Upper lobe of right lung (tissue), 1 donor: ENCODE results near the gene SLC12A6. TPM values are rescaled to one million over a fixed set of nuclear protein-coding genes. Genes with fewer than 3 reads are reported as not detected.
"Not testable (repeated sequence)": the region's sequence is repeated elsewhere in the genome, so short reads cannot be mapped to it uniquely, and the experiment has no call there.

Source experiments
- ATAC-seq: fragments of 200-7000 bp; cut with Tn5 transposase; one replicate; pipeline ENCODE4 v1.9.1; 2020; ENCODE audit warnings: mild to moderate bottlenecking, moderate library complexity
- DNase-seq: peaks from one replicate; pipeline ENCODE4 v3.0.0-alpha.2; 2020
- H3K27ac ChIP-seq: fragments of 200-600 bp; one replicate; pipeline ENCODE4 v1.8.0; 2022
- H3K27me3 ChIP-seq: fragments of 200-600 bp; one replicate; pipeline ENCODE4 v1.8.0; 2022; ENCODE audit warnings: mild to moderate bottlenecking
- H3K36me3 ChIP-seq: fragments of 200-600 bp; one replicate; pipeline ENCODE4 v1.8.0; 2022
- H3K4me1 ChIP-seq: fragments of 200-600 bp; one replicate; pipeline ENCODE4 v1.8.0; 2022
- H3K4me3 ChIP-seq: fragments of 200-600 bp; one replicate; pipeline ENCODE4 v1.8.0; 2022; ENCODE audit warnings: mild to moderate bottlenecking
- H3K9me3 ChIP-seq: fragments of 200-600 bp; one replicate; pipeline ENCODE4 v1.8.0; 2022
- intact Hi-C: fragments of 100-400 bp; cut with DNase I; formaldehyde crosslinking; loops from one replicate; pipeline ENCODE4 v1.11.0; 2022
- long read RNA-seq: library from polyadenylated mRNA; unstranded; transcript quantifications from one replicate; pipeline ENCODE4 v2.0.0, GENCODE V29; 2021
- total RNA-seq: library from RNA; stranded (reverse); fragmentation: NEBNext Ultra II Directional; extraction: Animal tissue kit (Norgen Biotek cat#: 25700); gene quantifications from one replicate; pipeline ENCODE4 v1.2.1, GENCODE V29; 2021
- TF ChIP-seq, protein P1 (sequence below): fragments of 200-600 bp; IDR thresholded peaks from one replicate; pipeline ENCODE4 v1.8.0; 2022; ENCODE audit warnings: antibody characterized with exemption
- donor health status: DM: no; HTN: yes; CAD: no; lungs with severe emphysema.

Gene SLC12A6
- total RNA-seq, result 44.9 TPM
- long read RNA-seq, full-length matches to known transcripts, result 1 of 12 reads
- long read RNA-seq, partial matches to known transcripts, result 5 of 12 reads
- long read RNA-seq, other reads (novel, unspliced or antisense), result 6 of 12 reads

DNA sequence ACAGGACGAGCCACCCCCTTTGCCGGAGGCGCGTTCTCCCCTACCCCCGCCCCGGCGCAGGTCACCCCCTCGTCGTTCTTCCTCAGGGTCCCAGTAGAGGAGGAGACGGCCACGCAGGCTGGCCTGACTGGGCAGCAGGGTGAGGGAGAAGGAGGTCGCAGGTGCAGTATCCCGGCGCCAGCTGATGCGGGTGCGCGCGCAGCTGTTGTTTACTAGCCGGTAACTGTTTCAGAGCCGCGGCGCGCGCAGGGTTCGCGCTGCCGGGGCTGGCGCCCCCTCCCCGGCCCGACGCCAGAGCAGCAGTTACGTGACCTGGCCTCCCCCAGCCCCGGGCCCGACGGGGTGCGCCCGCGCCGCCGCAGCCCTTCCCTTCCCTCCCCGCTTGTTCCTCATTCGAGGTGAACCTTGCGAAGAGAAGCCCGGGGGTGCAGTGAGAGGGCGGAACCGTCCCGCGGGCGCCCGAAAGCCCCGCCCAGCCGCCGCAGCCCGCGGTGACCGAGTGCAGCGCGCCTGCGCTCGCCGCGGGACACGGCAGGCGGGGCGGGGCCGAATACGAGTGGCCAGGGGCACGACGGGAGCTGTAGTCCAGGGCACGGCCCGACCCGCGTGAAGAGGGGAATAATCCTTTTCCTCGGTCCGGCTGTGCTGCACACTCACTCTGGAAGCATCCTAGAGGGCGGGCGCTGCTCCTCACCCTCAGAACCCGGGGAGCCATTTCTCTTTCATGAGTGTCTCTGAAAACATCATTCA lies at the start of gene SLC12A6:
TSS of gene SLC12A6 (minus strand) at position 225 of the 750 bp plus-strand sequence. CDS start 1,101 bp downstream, outside the sequence.
- TF ChIP-seq, protein P1, sequence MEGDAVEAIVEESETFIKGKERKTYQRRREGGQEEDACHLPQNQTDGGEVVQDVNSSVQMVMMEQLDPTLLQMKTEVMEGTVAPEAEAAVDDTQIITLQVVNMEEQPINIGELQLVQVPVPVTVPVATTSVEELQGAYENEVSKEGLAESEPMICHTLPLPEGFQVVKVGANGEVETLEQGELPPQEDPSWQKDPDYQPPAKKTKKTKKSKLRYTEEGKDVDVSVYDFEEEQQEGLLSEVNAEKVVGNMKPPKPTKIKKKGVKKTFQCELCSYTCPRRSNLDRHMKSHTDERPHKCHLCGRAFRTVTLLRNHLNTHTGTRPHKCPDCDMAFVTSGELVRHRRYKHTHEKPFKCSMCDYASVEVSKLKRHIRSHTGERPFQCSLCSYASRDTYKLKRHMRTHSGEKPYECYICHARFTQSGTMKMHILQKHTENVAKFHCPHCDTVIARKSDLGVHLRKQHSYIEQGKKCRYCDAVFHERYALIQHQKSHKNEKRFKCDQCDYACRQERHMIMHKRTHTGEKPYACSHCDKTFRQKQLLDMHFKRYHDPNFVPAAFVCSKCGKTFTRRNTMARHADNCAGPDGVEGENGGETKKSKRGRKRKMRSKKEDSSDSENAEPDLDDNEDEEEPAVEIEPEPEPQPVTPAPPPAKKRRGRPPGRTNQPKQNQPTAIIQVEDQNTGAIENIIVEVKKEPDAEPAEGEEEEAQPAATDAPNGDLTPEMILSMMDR, result no peak
- peak within 1 kb of the TSS; percentile 90 for H3K27ac ChIP-seq
- intact Hi-C loops, result no loop called here
- peaks cover 31% of the 10 kb centered on the region for H3K36me3 ChIP-seq
- DNase-seq (peak; percentile 96), ATAC-seq (peak; percentile 97)
- H3K9me3 ChIP-seq, result no peaks in the 10 kb centered on the region
- H3K4me3 ChIP-seq, result peak within 1 kb of the TSS; percentile 73
- peaks cover 35% of the 10 kb centered on the region for H3K4me1 ChIP-seq
- H3K27me3 ChIP-seq, result no peaks in the 10 kb centered on the region

DNA sequence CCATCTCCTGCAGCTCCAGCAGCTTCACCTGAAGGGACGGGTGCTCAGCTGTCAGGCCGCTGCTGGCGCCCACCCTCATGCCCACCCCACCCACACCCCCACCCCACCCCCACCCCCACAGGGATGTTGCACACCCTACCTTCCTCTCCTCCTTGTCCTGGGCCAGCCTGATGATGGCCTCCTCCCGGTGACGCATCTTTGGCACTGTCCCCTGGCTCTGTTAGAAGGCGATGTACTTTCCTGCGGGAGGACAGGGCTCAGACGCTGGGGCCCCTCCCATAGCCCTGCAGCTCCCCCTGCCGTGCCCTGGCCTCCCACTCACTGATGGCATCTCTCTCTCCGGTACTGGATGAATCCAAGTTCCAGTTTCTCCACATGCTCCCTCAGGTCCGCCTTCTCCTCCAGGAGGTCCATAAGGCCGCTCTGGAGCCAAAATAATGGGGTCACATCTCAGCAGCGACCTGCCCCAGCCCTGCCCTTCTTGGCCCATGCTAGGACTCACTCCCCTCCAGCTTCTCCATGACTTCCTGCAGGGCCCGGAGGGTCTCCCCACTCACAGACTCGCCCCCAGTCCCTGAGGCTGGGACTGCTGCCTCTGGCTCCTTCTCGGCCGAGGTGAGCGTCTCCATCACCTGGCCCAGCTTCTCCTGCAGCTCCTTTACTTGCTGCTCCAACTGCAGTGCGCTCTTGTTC lies 44.4 kb upstream of the SLC12A6 start:
- H3K4me1 ChIP-seq, H3K4me3 ChIP-seq, H3K9me3 ChIP-seq, intact Hi-C loops, H3K36me3 ChIP-seq, H3K27ac ChIP-seq, H3K27me3 ChIP-seq, DNase-seq: not testable (repeated sequence)
- peak; percentile 25 for ATAC-seq

DNA sequence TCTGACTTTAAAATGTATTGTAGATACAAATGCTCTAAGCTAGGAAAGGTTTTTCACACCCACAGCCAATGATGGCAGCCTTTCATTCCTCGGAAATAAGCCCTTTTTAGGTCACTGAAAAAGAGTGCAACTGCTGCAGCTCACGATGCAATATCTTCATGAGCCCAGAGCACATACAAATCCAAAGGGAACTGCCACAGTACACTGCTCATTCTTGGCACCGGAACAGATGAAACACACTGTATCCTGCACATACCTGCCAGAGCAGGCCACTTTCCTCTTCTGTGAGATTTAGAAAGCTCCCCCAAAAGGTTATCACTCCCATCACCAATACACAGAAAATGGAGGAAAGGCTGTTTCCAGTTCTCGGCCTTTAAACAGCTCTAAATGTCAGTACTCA lies 42.9 kb upstream of the SLC12A6 start:
- DNase-seq, ATAC-seq, H3K4me3 ChIP-seq, H3K27me3 ChIP-seq, H3K36me3 ChIP-seq, H3K4me1 ChIP-seq, intact Hi-C loops, H3K9me3 ChIP-seq, H3K27ac ChIP-seq: not testable (repeated sequence)

DNA sequence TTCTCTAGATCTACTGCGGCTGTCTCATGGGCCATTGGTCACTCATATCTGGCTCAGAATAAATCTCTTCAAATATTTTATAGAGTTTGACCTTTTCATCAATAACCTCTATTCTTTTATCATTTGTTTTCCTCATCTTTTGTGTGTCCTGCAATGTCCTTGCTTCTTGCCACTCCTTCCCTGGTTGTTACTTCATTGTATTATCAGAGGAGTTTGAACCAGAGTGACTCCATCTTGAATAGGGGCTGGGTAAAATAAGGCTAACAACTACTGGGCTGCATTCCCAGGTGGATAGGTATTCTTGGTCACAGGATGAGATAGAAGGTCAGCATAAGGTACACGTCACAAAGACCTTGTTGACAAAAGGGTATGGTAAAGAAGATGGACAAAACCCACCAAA lies 39.3 kb upstream of the SLC12A6 start:
- H3K27me3 ChIP-seq, result no peaks in the 10 kb centered on the region
- H3K4me3 ChIP-seq, result no peak overlapping the region

DNA sequence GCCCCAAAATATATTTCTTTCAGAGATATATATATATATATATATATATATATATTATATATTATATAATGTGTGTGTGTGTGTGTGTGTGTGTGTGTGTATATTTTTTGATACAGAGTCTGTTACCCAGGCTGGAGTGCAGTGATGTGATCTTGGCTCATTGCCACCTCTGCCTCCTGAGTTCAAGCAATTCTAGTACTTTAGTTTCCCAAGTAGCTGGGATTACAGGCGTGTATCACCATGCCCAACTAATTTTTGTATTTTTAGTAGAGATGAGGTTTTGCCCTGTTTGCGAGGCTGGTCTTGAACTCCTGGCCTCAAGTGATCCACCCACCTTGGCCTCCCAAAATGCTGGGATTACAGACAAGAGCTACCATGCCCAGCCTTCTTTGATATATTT lies 38.0 kb upstream of the SLC12A6 start:
- not testable (repeated sequence) for H3K4me3 ChIP-seq, H3K9me3 ChIP-seq

More for the DNA sequence above, 39.3 kb upstream of the SLC12A6 start:
- Histone ChIP-seq H3K36me3 (no peaks in the 10 kb centered on the region), H3K27ac (no peak overlapping the region), H3K4me1 (no peaks in the 10 kb centered on the region), H3K9me3 (no peaks in the 10 kb centered on the region)
- intact Hi-C loops, result loop anchor here (10.0 kb wide), 1 partner anchor 62 kb away; no protein-coding TSS in a partner anchor
- TF ChIP-seq, protein P1, result no peak
- ATAC-seq (no peak), DNase-seq (no peak)

DNA sequence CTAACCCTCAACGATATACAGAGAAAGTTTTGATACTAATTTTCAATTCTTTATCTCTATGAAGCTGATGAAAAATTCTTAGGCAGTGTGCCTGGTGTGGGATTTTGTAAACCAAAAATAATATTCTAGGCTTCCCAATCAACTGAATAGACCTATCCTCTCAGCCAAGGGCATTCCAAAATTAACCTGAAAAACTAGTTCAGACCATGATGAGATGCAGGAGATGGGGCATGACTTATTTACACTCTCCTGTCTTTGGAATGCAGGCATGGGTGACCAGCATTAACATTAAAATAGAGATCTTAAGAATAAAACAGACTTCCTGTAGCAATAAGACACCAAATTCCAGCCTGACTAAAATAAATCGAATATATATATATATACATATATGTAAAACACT lies 37.2 kb upstream of the SLC12A6 start:
- Histone ChIP-seq H3K36me3 (no peaks in the 10 kb centered on the region), H3K27me3 (no peaks in the 10 kb centered on the region), H3K4me3 (no peak overlapping the region), H3K9me3 (no peaks in the 10 kb centered on the region), H3K27ac (no peak overlapping the region), H3K4me1 (no peaks in the 10 kb centered on the region)
- TF ChIP-seq, protein P1, result no peak
- intact Hi-C loops, result loop anchor here (5.0 to 10.0 kb wide), 2 partner anchors 60 to 143 kb away; no protein-coding TSS in a partner anchor
- ATAC-seq (no peak), DNase-seq (no peak)

More for the DNA sequence above, 38.0 kb upstream of the SLC12A6 start:
- ATAC-seq, H3K27ac ChIP-seq, H3K36me3 ChIP-seq, H3K4me1 ChIP-seq, H3K27me3 ChIP-seq, DNase-seq: not testable (repeated sequence)
- intact Hi-C loops, result loop anchor here (10.0 kb wide), 1 partner anchor 61 kb away; no protein-coding TSS in a partner anchor

DNA sequence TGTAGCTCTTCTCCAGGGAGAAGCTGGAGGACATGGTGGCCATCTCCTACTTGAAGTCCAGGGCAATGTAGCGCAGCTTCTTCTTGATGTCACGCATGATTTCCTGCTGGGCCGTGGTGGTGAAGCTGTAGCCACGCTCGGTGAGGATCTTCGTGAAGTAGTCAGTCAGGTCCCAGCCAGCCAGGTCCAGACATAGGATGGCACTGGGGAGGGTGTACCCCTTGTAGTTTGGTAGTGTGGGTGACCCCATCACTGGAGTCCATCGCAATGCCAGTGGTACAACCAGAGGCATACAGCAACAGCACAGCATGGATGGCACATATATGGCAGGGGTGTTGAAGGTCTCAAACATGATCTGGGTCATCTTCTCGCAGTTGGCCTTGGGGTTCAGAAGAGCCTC lies 36.4 kb upstream of the SLC12A6 start:
- H3K4me3 ChIP-seq, result no peak overlapping the region
- H3K27me3 ChIP-seq, result no peaks in the 10 kb centered on the region
- no peaks in the 10 kb centered on the region for H3K4me1 ChIP-seq
- DNase-seq (peak; percentile 43), ATAC-seq (peak; percentile 17)
- H3K36me3 ChIP-seq, result no peaks in the 10 kb centered on the region
- intact Hi-C loops, result loop anchor here (5.0 to 10.0 kb wide), 2 partner anchors 59 to 142 kb away; no protein-coding TSS in a partner anchor
- TF ChIP-seq, protein P1, result no peak
- H3K27ac ChIP-seq, result no peak overlapping the region
- no peaks in the 10 kb centered on the region for H3K9me3 ChIP-seq
